Measurements from ENCODE around the gene BORA. TPM values are rescaled to one million over a fixed set of nuclear protein-coding genes. Genes with fewer than 3 reads are reported as not detected.

The BORA gene
- total RNA-seq, 4 donors from 2014 or later = 0.93 to 6.2 (median 1.3) TPM

- H3K27ac ChIP-seq = no peak overlapping the region
- peaks cover 4% of the 10 kb centered on the region for H3K27me3 ChIP-seq
- no peaks in the 10 kb centered on the region for H3K36me3 ChIP-seq
- no peak overlapping the region for H3K4me3 ChIP-seq
- no peaks in the 10 kb centered on the region for H3K4me1 ChIP-seq
- TF ChIP-seq CTCF (IDR thresholded peaks at IDR 0.05) = no peak
- no peak for TF ChIP-seq EP300 (IDR thresholded peaks at IDR 0.05)
- TF ChIP-seq POLR2AphosphoS5 (IDR thresholded peaks at IDR 0.05) = no peak
- no peak for TF ChIP-seq POLR2A (IDR thresholded peaks at IDR 0.05)
- H3K9me3 ChIP-seq = peaks cover 0 to 5% (median 0%) of the 10 kb centered on the region in 3 donors
- ATAC-seq = no peak
These were observed 38.5 kb upstream of the BORA start for GRCh38 chr13:72689181-72689696.

- H3K36me3 ChIP-seq = no peaks in the 10 kb centered on the region
- no peak overlapping the region for H3K4me3 ChIP-seq
- TF ChIP-seq EP300 (IDR thresholded peaks at IDR 0.05) (no peak), CTCF (IDR thresholded peaks at IDR 0.05) (no peak)
- no peak overlapping the region for H3K27ac ChIP-seq
- peaks cover 11% of the 10 kb centered on the region for H3K27me3 ChIP-seq
- no peaks in the 10 kb centered on the region for H3K4me1 ChIP-seq
- no peak for ATAC-seq
- WGBS, 2 donors (ENCODE audit: low coverage in 1 of 2) = 50 to 80% methylated on average over 1 to 2 of the region's 5 CpGs
- peaks cover 0 to 5% (median 0%) of the 10 kb centered on the region in 3 donors for H3K9me3 ChIP-seq
These were observed 34.7 kb upstream of the BORA start for GRCh38 chr13:72692884-72693514.

- Histone ChIP-seq H3K9me3 (peaks cover 0 to 5% (median 0%) of the 10 kb centered on the region in 3 donors), H3K27ac (no peak overlapping the region), H3K4me1 (no peaks in the 10 kb centered on the region), H3K27me3 (peaks cover 11% of the 10 kb centered on the region), H3K36me3 (no peaks in the 10 kb centered on the region), H3K4me3 (no peak overlapping the region)
- TF ChIP-seq POLR2AphosphoS5 (IDR thresholded peaks at IDR 0.05) (no peak), POLR2A (IDR thresholded peaks at IDR 0.05) (no peak), CTCF (IDR thresholded peaks at IDR 0.05) (no peak)
- 74 to 80% methylated on average over 5 of the region's 5 CpGs for WGBS, 2 donors (ENCODE audit: low coverage in 1 of 2)
- no peak for ATAC-seq
These were observed 33.9 kb upstream of the BORA start for GRCh38 chr13:72693832-72694231.

- H3K27me3 ChIP-seq = peaks cover 11% of the 10 kb centered on the region
- ATAC-seq = no peak
- H3K36me3 ChIP-seq = no peaks in the 10 kb centered on the region
- TF ChIP-seq EP300 (IDR thresholded peaks at IDR 0.05) (no peak), POLR2AphosphoS5 (IDR thresholded peaks at IDR 0.05) (no peak), POLR2A (IDR thresholded peaks at IDR 0.05) (no peak), CTCF (IDR thresholded peaks at IDR 0.05) (no peak)
- no peak overlapping the region for H3K27ac ChIP-seq
- no peaks in the 10 kb centered on the region for H3K4me1 ChIP-seq
- H3K9me3 ChIP-seq = peaks cover 0 to 5% (median 0%) of the 10 kb centered on the region in 3 donors
- H3K4me3 ChIP-seq = no peak overlapping the region
- WGBS, 2 donors (ENCODE audit: low coverage in 1 of 2) = 29 to 38% methylated on average over 2 to 8 of the region's 8 CpGs
These were observed 33.4 kb upstream of the BORA start for GRCh38 chr13:72694314-72694713.

- no peaks in the 10 kb centered on the region for H3K4me1 ChIP-seq
- H3K36me3 ChIP-seq = no peaks in the 10 kb centered on the region
- H3K27ac ChIP-seq = no peak overlapping the region
- no peak overlapping the region for H3K4me3 ChIP-seq
- WGBS, 2 donors (ENCODE audit: low coverage in 1 of 2) = 0 to 4% methylated on average over 1 of the region's 1 CpG
- TF ChIP-seq EP300 (IDR thresholded peaks at IDR 0.05) = no peak
- TF ChIP-seq CTCF (IDR thresholded peaks at IDR 0.05) = peak in 2 of 4 experiments; percentile 7 to 30
- peaks cover 16% of the 10 kb centered on the region for H3K27me3 ChIP-seq
- peaks cover 0 to 5% (median 0%) of the 10 kb centered on the region in 3 donors for H3K9me3 ChIP-seq
- ATAC-seq = no peak
These were observed 31.1 kb upstream of the BORA start for GRCh38 chr13:72696579-72696978.
